HepG2 (cell line): ENCODE measurements around the gene F7. TPM values are rescaled to one million over a fixed set of nuclear protein-coding genes. Genes with fewer than 3 reads are reported as not detected.

ENCODE experiments used
- AGO2 ChIP-seq: fragments of 200-400 bp; formaldehyde crosslinking; optimal IDR thresholded peaks from 2 replicates; pipeline ENCODE3; 2017; ENCODE audit warnings: mild to moderate bottlenecking, low read depth, low read length, moderate library complexity
- ARID3A ChIP-seq: IDR thresholded peaks from 2 replicates; pipeline ENCODE4 v1.6.1; 2012; ENCODE audit warnings: low read depth, low read length, improper control_type of control experiment
- CCAR2 ChIP-seq: fragments of 200-400 bp; formaldehyde crosslinking; optimal IDR thresholded peaks from 2 replicates; pipeline ENCODE3; 2018; ENCODE audit warnings: low read depth, mild to moderate bottlenecking, low read length, moderate library complexity
- DMAP1 ChIP-seq: IDR thresholded peaks from 2 replicates; pipeline ENCODE4 v1.6.1; 2016
- DNMT1 ChIP-seq: sonication (generic); formaldehyde crosslinking; IDR thresholded peaks from 2 replicates; pipeline ENCODE4 v1.5.1; 2020; ENCODE audit warnings: mild to moderate bottlenecking, missing genetic modification reagents
- HMG20A ChIP-seq: IDR thresholded peaks from 2 replicates; pipeline ENCODE4 v1.6.1; 2016; ENCODE audit warnings: borderline replicate concordance
- MXI1 ChIP-seq: IDR thresholded peaks from 3 replicates; pipeline ENCODE4 v1.6.1; 2012; ENCODE audit warnings: low read depth, low read length, inconsistent platforms, borderline replicate concordance
- NR2C2 ChIP-seq: sonication (generic); formaldehyde crosslinking; IDR thresholded peaks from 2 replicates; pipeline ENCODE4 v1.4.0; 2020; ENCODE audit warnings: missing genetic modification reagents, mild to moderate bottlenecking, moderate library complexity, borderline replicate concordance
- RBM22 ChIP-seq: fragments of 200-400 bp; formaldehyde crosslinking; optimal IDR thresholded peaks from 2 replicates; pipeline ENCODE3; 2017; ENCODE audit warnings: mild to moderate bottlenecking, low read length, moderate library complexity
- SNAPC4 ChIP-seq: sonication (generic); formaldehyde crosslinking; IDR thresholded peaks from 2 replicates; pipeline ENCODE4 v1.4.0; 2020; ENCODE audit warnings: mild to moderate bottlenecking, missing genetic modification reagents
- SOX13 ChIP-seq, 3 experiments: fragments of 450-650 bp in 1 of 3; sonication (generic) in 1 of 3; formaldehyde crosslinking in 1 of 3; IDR thresholded peaks in 2 of 3; conservative IDR thresholded peaks in 1 of 3; 2 replicates each; pipeline versions ENCODE4 v1.5.0 to v1.6.1; 2016 to 2020; ENCODE audit warnings: antibody characterized with exemption in 1 of 3, mild to moderate bottlenecking in 1 of 3, missing compliant biosample characterization in 1 of 3, missing genetic modification reagents in 1 of 3, moderate library complexity in 1 of 3
- SP1 ChIP-seq, 2 experiments: fragments of 450-650 bp in 1 of 2; sonication (generic) in 1 of 2; formaldehyde crosslinking in 1 of 2; IDR thresholded peaks; 2 replicates each; pipeline versions ENCODE4 v1.4.0 to v1.6.1; 2016 to 2020; ENCODE audit warnings: missing genetic modification reagents in 1 of 2
- SP4 ChIP-seq: sonication (generic); formaldehyde crosslinking; IDR thresholded peaks from 2 replicates; pipeline ENCODE4 v1.8.1; 2023; ENCODE audit warnings: mild to moderate bottlenecking, missing genetic modification reagents
- ZFP90 ChIP-seq: sonication (generic); formaldehyde crosslinking; IDR thresholded peaks from 2 replicates; pipeline ENCODE4 v1.8.0; 2022; ENCODE audit warnings: missing genetic modification reagents, mild to moderate bottlenecking, inconsistent platforms, borderline replicate concordance
- ZNF10 ChIP-seq: sonication (generic); formaldehyde crosslinking; IDR thresholded peaks from 2 replicates; pipeline ENCODE4 v1.4.0; 2020; ENCODE audit warnings: mild to moderate bottlenecking, low read depth, missing genetic modification reagents, borderline replicate concordance
- ZNF281 ChIP-seq: sonication (generic); formaldehyde crosslinking; IDR thresholded peaks from 2 replicates; pipeline ENCODE4 v1.4.0; 2020; ENCODE audit warnings: missing genetic modification reagents, borderline replicate concordance
- ZNF7 ChIP-seq: IDR thresholded peaks from 2 replicates; pipeline ENCODE4 v1.6.1; 2016; ENCODE audit warnings: missing biosample characterization, missing genetic modification reagents
- polyA plus RNA-seq, 8 experiments: library from polyadenylated mRNA; depleted of rRNA in 3 of 8; stranded (reverse) in 7 of 8; unstranded in 1 of 8; fragments of >200 nt; fragmentation: Illumina TruSeq in 4 of 8; extraction: Trizol in 4 of 8; gene quantifications; 2 replicates each; pipeline versions ENCODE4 v1.2.1 to v1.2.3, GENCODE V29; 2011 to 2016; ENCODE audit warnings: low read depth in 4 of 8, missing spikeins in 1 of 8, mixed read lengths in 1 of 8; ENCODE audit not compliant: insufficient read depth in 1 of 8
- total RNA-seq, 5 experiments: library from RNA; depleted of rRNA; stranded (reverse); fragments of >200 nt; fragmentation: Illumina TruSeq; extraction: Trizol; gene quantifications; 2 replicates each; pipeline ENCODE4 v1.2.3, GENCODE V29; 2016; ENCODE audit warnings: low read depth in 1 of 5
- TF ChIP-seq, protein P1 (sequence below): IDR thresholded peaks from 2 replicates; pipeline ENCODE4 v1.6.1; 2012; ENCODE audit warnings: inconsistent platforms

F7 gene
- total and polyA plus RNA-seq, 2 of the 13 experiments (the other 11 are each of a cell fraction or from before 2014, with no cell fraction given): 12.6 to 26.5 TPM

DNA sequence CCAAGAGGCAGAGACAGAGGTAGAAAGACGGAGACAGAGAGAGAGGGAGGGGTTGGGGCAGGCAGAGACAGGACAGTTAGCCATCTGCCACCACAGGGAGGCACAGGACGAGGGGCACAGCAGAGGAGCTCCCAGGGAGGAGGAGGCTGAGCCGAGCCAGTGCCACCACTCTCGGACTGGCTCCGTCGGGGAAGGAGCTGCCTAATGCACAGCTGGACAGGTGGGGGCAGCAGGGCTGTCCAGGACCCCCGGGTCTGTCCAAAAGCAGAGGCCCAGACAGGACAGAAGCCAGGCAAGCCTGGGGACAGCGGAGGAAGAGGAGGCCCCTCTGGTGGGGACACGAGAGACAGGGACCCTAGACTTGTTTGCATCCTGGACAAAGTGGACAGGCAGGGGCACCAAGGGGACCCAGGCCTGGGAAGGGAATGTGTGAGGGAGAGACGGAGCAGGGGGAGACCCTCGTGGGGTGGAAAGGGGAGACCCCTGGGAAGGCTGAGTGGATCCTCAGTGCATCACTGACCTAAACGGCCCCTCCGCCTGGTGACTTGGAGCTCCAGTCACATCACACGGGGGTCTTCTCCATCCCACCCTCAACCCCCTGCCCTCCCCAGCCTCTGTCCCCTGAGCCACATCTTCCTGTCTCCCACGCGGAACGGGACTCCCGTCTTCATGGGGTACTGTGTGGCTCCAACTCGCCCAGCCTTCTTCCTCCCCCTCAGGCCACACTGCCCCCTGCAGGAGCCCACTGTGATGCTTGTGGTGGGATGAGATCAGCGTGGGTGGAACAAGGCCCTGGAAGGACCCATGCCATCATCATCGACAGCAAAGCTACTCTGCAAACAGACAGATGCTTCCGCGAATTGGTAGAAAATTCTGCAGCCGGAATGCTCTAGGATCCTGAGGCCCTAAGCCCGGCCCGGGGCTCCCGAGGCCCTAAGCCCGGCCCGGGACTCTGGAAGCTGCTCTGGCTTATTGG lies 17.9 kb downstream of the F7 start (continued):
- TF ChIP-seq SNAPC4 (CRISPR knock-in tag) (no peak), SP1 (IDR thresholded peaks at IDR 0.05) (no peak), SP1 (CRISPR knock-in tag; IDR thresholded peaks at IDR 0.05) (no peak), HMG20A (CRISPR knock-in tag) (no peak), NR2C2 (no peak), ZNF7 (no peak), ZNF10 (no peak), SP4 (no peak; the same call in 1 of the 2 replicates), SOX13 (IDR thresholded peaks at IDR 0.05) (no peak), SOX13 (CRISPR knock-in tag; conservative IDR thresholded peaks at IDR 0.05 in 1 of 2, IDR thresholded peaks at IDR 0.05 in 1 of 2) (no peak), MXI1 (no peak; the same call in 2 of the 3 replicates), DNMT1 (CRISPR knock-in tag) (no peak), ARID3A (no peak), CCAR2 (no peak), RBM22 (no peak), ZNF281 (no peak), AGO2 (peak; percentile 42), ZFP90 (CRISPR knock-in tag) (no peak), DMAP1 (CRISPR knock-in tag) (no peak)
- TF ChIP-seq, protein P1, sequence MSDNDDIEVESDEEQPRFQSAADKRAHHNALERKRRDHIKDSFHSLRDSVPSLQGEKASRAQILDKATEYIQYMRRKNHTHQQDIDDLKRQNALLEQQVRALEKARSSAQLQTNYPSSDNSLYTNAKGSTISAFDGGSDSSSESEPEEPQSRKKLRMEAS: peak; percentile 38; the same call in 1 of the 2 replicates
